Activated CD4-positive, alpha-beta memory T cell treated with anti-CD3 and anti-CD28 coated beads, Interleukin-2, amount 10 ng/mL, durations not matched to agents 7 days and 5 days (primary cell): Measurements from ENCODE around the gene SLC25A14. TPM values are rescaled to one million over a fixed set of nuclear protein-coding genes. Genes with fewer than 3 reads are reported as not detected.
"Not testable (repeated sequence)": the region's sequence is repeated elsewhere in the genome, so short reads cannot be mapped to it uniquely, and the experiment has no call there.

Experiments
- CTCF ChIA-PET: fragments of 350-600 bp; sonication (Branson Sonifier 250); formaldehyde crosslinking; loops from one replicate; lab custom pipeline; 2021; ENCODE audit warnings: antibody characterized with exemption, inconsistent platforms; lab: Charles Lee
- POLR2A ChIA-PET: fragments of 350-600 bp; sonication (Branson Sonifier 250); formaldehyde crosslinking; loops from one replicate; lab custom pipeline; 2021; ENCODE audit warnings: antibody characterized with exemption; lab: Charles Lee
- DNase-seq: peaks from one replicate; pipeline ENCODE4 v3.0.0-alpha.2; 2020
- H3K27ac Mint-ChIP-seq: one replicate; pipeline ENCODE4 v1.8.0; 2021; ENCODE audit warnings: mild to moderate bottlenecking, mixed read lengths
- H3K27me3 Mint-ChIP-seq: one replicate; pipeline ENCODE4 v1.8.0; 2021; ENCODE audit warnings: mixed read lengths
- H3K36me3 Mint-ChIP-seq: one replicate; pipeline ENCODE4 v1.8.0; 2021; ENCODE audit warnings: low read depth, mixed read lengths
- H3K4me1 Mint-ChIP-seq: one replicate; pipeline ENCODE4 v1.8.0; 2021; ENCODE audit warnings: mixed read lengths
- H3K4me3 Mint-ChIP-seq: one replicate; pipeline ENCODE4 v1.8.0; 2021; ENCODE audit warnings: mild to moderate bottlenecking, mixed read lengths
- H3K9me3 Mint-ChIP-seq: one replicate; pipeline ENCODE4 v1.8.0; 2021; ENCODE audit warnings: mixed read lengths
- total RNA-seq, 2 experiments: library from RNA; stranded (reverse); gene quantifications; one replicate each; pipeline ENCODE4 v1.2.3, GENCODE V29; 2021

Gene SLC25A14
- total RNA-seq, 2 experiments from 2014 or later, result 9.4 to 10.6 TPM

DNA sequence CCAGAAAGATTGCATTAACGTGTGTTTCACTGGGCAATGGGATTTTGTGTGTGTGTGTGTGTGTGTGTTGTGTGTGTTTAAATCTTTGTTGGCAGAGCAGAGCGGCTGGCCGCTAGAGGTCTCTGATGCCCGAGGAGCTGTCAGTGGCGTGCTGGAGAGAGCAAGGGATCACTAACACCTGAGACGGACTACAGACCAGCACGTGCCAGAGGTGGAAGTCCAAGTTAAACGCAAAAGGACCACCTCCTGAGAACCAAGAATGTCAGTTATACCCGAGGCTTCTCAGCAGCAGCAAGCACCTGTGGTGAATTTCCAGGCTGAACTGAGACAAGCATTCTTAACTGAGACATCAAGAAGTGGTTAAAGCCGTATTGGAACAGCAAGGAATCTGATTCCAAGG lies 9.0 kb upstream of the SLC25A14 start:
- POLR2A ChIA-PET, result interaction anchor here (1.6 kb wide), 1 partner anchor 10 kb away, joined by 3 read pairs; the partner anchor contains the start of gene SLC25A14
- Mint-ChIP-seq H3K27ac (no peak overlapping the region), H3K9me3 (no peaks in the 10 kb centered on the region), H3K36me3 (no peaks in the 10 kb centered on the region), H3K27me3 (peaks cover 15% of the 10 kb centered on the region), H3K4me3 (no peak overlapping the region), H3K4me1 (no peaks in the 10 kb centered on the region)
- peak; percentile 44 for DNase-seq
- CTCF ChIA-PET, result interaction anchor here (0.9 to 2.3 kb wide), 2 partner anchors 9 to 586 kb away, joined by 4 to 10 read pairs; partner anchors contain the start of gene SLC25A14

DNA sequence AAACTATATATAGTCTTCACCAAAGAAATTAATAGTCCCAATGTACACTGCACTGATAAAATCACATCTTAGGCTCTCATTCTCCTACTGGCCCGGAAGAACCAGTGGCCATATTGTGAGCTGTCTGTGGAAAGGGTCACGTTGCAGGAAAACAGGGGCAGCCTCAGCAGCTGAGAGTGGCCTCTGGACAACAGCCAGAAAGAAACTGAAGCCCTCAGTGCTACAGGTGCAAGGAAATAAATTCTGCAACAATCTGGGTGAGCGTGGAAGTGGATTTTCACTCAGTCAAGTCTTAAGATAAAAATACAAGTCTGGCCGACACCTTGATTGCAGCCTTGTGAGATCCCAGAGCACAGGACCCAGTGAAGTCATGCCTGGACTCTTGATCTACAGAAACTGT lies 3.2 kb upstream of the SLC25A14 start:
- no peak overlapping the region for H3K27ac Mint-ChIP-seq
- ChIA-PET POLR2A (no interaction called here), CTCF (no interaction called here)
- no peak for DNase-seq
- no peaks in the 10 kb centered on the region for H3K36me3 Mint-ChIP-seq
- no peak overlapping the region for H3K4me3 Mint-ChIP-seq
- H3K4me1 Mint-ChIP-seq, result peaks cover 23% of the 10 kb centered on the region
- no peaks in the 10 kb centered on the region for H3K9me3 Mint-ChIP-seq
- H3K27me3 Mint-ChIP-seq, result peaks cover 2% of the 10 kb centered on the region

DNA sequence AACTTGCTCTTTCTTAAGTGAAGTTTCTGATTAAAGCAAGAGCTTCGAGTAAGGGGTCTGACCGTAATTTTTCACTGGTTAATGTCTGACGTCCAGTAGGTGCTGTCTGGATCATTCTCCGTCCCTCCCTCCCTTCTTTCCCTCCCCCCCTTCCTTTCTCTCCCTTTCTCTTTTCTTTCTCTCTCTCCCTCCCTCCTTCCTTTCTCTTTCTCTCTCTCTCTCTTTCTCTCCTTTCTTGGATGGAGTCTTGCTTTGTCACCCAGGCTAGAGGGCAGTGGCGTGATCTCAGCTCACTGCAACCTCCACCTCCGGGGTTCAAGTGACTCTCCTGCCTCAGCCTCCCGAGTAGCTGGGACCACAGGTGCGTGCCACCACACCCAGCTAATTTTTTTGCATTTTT lies 850 bp upstream of the SLC25A14 start:
- H3K36me3 Mint-ChIP-seq, H3K27ac Mint-ChIP-seq, H3K9me3 Mint-ChIP-seq, DNase-seq, CTCF ChIA-PET, H3K27me3 Mint-ChIP-seq: not testable (repeated sequence)
- Mint-ChIP-seq H3K4me1 (peaks cover 23% of the 10 kb centered on the region), H3K4me3 (peak overlapping the region; percentile 87)
- POLR2A ChIA-PET, result interaction anchor here (1.0 to 2.6 kb wide), 3 partner anchors 63 to 72 kb away, joined by 3 to 11 read pairs (median 9); partner anchors contain the start of genes RBMX2 and ZNF280C

DNA sequence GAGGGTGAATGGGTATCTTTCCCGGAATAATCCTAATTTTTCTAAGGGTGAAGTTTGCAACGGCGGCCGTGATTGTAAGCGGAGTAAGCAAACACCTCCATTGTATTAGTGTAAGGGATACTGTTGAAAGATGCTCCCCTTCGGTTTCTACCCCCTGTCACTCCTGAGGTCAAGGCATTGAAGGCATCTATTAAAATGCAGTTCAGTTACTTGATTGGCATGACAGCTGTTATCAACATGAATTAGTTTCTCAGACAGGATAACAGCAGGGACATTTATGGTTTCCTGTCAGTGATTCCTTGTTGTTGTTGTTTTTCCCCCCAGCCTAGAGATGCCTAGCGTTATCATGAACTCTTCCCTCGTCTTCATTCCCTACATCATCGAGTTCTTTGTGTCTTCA lies 552 bp downstream of the SLC25A14 start:
- Mint-ChIP-seq H3K27me3 (no peaks in the 10 kb centered on the region), H3K27ac (peak overlapping the region; percentile 41), H3K36me3 (no peaks in the 10 kb centered on the region), H3K9me3 (no peaks in the 10 kb centered on the region), H3K4me3 (peak overlapping the region; percentile 87), H3K4me1 (peaks cover 23% of the 10 kb centered on the region)
- CTCF ChIA-PET, result interaction anchor here (1.0 kb wide), 2 partner anchors 10 to 105 kb away, joined by 3 to 4 read pairs; no protein-coding TSS in a partner anchor
- POLR2A ChIA-PET, result interaction anchor here (1.1 to 2.6 kb wide), 4 partner anchors 9 to 84 kb away, joined by 3 to 11 read pairs (median 6); partner anchors contain the start of genes RBMX2 and ZNF280C
- no peak for DNase-seq

DNA sequence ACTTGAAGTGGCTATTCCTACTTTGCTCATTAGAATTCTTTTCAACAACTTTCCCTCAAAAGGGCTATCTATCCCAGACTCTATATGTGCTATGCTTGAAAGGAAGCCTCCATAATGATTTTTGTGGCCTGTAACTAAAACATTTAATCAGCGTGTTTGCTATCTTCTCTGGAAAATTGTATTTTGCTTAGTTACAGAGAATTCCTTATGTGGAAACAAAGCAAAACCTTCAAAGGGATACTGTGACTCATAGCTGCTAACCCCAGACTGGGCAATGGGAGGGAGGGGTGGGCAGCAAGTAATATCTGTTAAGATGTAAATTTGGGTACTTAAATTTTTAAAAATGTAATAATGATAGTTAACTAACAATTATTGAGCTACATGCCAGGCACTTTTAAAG lies 3.7 kb downstream of the SLC25A14 start:
- ChIA-PET CTCF (no interaction called here), POLR2A (no interaction called here)
- H3K4me1 Mint-ChIP-seq, result peaks cover 23% of the 10 kb centered on the region
- no peak overlapping the region for H3K4me3 Mint-ChIP-seq
- H3K27me3 Mint-ChIP-seq, result no peaks in the 10 kb centered on the region
- no peaks in the 10 kb centered on the region for H3K9me3 Mint-ChIP-seq
- H3K27ac Mint-ChIP-seq, result no peak overlapping the region
- H3K36me3 Mint-ChIP-seq, result no peaks in the 10 kb centered on the region
- no peak for DNase-seq

DNA sequence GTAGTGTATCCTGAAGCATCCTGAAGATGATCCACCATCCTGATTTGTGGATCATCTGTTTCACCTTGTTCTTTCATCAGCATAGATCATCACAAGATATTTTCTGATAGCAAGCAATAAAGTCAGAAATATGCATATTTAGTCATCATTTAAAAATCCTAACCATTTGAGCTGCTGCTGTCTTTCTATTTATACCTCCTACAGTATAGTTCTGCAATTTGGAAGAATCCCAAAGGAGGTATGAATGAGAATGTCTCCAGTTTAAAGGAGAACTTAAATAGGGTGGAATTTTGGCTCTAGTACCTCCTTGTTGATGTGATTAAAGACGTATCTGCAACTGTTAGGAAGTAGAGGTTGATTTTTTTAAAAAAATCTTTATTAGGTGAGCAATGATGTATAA lies 7.6 kb downstream of the SLC25A14 start:
- ChIA-PET CTCF (no interaction called here), POLR2A (no interaction called here)
- DNase-seq, result no peak
- H3K36me3 Mint-ChIP-seq, result peaks cover 6% of the 10 kb centered on the region
- H3K4me3 Mint-ChIP-seq, result no peak overlapping the region
- no peaks in the 10 kb centered on the region for H3K9me3 Mint-ChIP-seq
- no peak overlapping the region for H3K27ac Mint-ChIP-seq
- H3K27me3 Mint-ChIP-seq, result no peaks in the 10 kb centered on the region
- no peaks in the 10 kb centered on the region for H3K4me1 Mint-ChIP-seq

DNA sequence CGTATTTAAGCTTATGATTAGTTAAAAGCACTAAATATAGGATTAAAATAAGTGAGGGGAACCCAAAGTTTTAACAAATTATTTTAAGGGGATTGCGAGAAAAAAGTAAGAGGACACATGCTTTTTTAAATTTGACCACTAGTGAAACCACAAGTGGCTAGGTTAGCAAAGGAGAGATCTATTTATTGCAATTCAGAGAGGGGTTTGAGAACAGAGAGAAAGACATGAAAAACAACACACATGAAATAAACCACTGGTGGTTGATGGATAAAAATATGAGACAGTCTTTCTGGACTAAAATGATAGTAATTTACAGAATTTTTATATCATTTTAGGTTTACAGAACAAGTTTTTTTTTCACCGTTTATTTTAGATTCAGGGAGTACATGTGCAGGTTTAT lies 11.8 kb downstream of the SLC25A14 start:
- H3K4me3 Mint-ChIP-seq, result no peak overlapping the region
- no peaks in the 10 kb centered on the region for H3K27me3 Mint-ChIP-seq
- H3K9me3 Mint-ChIP-seq, result no peaks in the 10 kb centered on the region
- H3K4me1 Mint-ChIP-seq, result no peaks in the 10 kb centered on the region
- POLR2A ChIA-PET, result no interaction called here
- no peak overlapping the region for H3K27ac Mint-ChIP-seq
- H3K36me3 Mint-ChIP-seq, result peaks cover 11% of the 10 kb centered on the region
- no peak for DNase-seq
- CTCF ChIA-PET, result no interaction called here

DNA sequence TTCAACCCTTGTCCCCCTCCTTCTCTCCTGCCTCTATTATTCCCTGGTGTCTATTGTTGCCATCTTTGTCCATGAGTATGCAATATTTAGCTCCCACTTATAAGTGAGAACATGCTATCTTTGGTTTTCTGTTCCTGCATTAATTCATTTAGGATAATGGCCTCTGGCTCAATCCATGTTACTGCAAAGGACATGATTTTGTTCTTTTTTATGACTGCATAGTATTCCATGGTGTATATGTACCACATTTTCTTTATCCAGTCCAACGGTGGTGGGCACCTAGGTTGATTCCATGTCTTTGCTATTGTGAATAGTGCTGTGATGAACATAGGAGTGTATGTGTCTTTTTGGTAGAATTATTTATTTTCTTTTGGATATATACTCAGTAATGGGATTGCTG lies 12.3 kb downstream of the SLC25A14 start:
- CTCF ChIA-PET, DNase-seq, H3K9me3 Mint-ChIP-seq, H3K4me1 Mint-ChIP-seq, H3K4me3 Mint-ChIP-seq, H3K27ac Mint-ChIP-seq, POLR2A ChIA-PET, H3K27me3 Mint-ChIP-seq: not testable (repeated sequence)
- peaks cover 11% of the 10 kb centered on the region for H3K36me3 Mint-ChIP-seq

DNA sequence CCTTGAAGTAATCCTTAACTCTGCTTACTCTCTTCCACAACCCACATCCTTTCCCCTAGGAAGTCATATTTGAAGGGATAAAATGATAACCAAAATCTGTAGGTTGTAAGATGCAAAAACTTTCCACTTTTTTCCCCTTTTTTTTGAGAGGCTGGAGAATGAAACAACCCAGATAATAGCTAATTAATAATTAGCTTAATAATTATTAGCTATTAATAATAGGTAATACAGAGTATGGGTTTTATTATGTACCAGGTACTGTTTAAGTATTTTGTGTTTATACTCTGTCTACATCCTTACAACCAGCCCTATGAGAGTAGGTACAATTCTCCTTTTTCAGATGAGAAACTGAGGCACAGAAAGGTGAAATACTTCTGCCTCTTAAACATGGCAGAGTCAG lies 36.4 kb downstream of the SLC25A14 start:
- no peaks in the 10 kb centered on the region for H3K9me3 Mint-ChIP-seq
- H3K27me3 Mint-ChIP-seq, result no peaks in the 10 kb centered on the region
- CTCF ChIA-PET, result no interaction called here
- POLR2A ChIA-PET, result no interaction called here
- DNase-seq, result no peak
- H3K27ac Mint-ChIP-seq, result no peak overlapping the region
- peaks cover 4% of the 10 kb centered on the region for H3K36me3 Mint-ChIP-seq
- H3K4me1 Mint-ChIP-seq, result no peaks in the 10 kb centered on the region
- no peak overlapping the region for H3K4me3 Mint-ChIP-seq

DNA sequence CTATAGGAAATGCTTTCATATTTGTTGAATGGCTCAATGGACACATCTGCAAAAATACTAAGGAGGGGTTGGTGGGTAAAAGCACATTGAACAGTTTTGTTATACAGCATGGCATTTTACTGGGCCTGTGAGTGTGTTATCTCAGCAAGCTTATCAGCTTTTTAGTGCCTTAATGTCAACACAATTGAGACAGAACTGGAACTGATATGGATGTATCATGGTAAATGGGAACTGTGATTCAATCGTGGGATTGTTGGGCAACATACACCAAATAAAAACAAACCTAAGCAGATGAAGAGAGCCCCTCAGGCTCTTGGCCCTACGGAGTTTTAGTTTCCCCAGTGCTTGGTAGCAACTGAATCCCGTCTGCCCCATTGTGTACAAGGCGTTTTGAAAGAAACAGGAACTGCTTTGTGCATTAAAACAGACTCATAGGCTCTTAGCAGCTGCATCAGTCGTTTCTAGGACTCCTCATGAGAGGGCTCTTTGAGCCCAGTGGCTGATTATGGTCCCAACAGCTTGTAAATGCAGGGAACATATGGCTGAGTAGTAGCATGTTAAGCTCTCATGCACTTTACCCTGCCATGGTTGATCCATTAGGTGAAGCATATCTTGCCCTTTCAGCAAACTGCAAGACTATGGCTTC lies 38.4 kb downstream of the SLC25A14 start:
- no peak overlapping the region for H3K27ac Mint-ChIP-seq
- no peak overlapping the region for H3K4me3 Mint-ChIP-seq
- H3K27me3 Mint-ChIP-seq, result peaks cover 3% of the 10 kb centered on the region
- no peak for DNase-seq
- H3K4me1 Mint-ChIP-seq, result no peaks in the 10 kb centered on the region
- no peaks in the 10 kb centered on the region for H3K9me3 Mint-ChIP-seq
- ChIA-PET POLR2A (no interaction called here), CTCF (interaction anchor here (0.6 kb wide), 1 partner anchor 200 kb away, joined by 4 read pairs; no protein-coding TSS in a partner anchor)
- H3K36me3 Mint-ChIP-seq, result no peaks in the 10 kb centered on the region

DNA sequence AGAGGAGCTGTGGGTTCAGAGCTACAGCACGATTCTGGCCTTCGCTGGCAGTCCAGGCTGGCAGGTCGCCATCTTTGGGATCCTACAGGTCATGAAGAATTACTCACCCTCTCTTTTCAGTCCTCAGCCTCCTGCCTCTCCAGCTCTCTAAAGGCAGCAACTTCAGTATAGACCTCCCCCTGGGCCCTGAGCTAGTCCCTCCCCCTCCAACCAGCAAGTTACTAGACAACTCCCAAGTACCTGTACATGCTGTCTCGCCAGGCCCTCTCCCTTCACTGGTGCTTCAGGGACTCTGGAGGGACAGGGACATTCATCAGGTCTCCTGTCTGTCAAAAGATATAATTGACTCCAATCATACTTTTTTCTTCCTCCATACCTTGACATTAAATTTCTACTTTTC lies 45.8 kb downstream of the SLC25A14 start, which contains the start of gene GPR119:
GPR119 (minus strand) TSS at position 155 of the 400 bp plus-strand sequence. CDS start 227 bp downstream, outside the sequence.
- H3K9me3 Mint-ChIP-seq, result no peaks in the 10 kb centered on the region
- ChIA-PET POLR2A (no interaction called here), CTCF (no interaction called here)
- H3K4me1 Mint-ChIP-seq, result no peaks in the 10 kb centered on the region
- H3K27ac Mint-ChIP-seq, result no peak within 1 kb of the TSS
- H3K4me3 Mint-ChIP-seq, result no peak within 1 kb of the TSS
- peaks cover 3% of the 10 kb centered on the region for H3K27me3 Mint-ChIP-seq
- H3K36me3 Mint-ChIP-seq, result no peaks in the 10 kb centered on the region
- DNase-seq, result no peak

DNA sequence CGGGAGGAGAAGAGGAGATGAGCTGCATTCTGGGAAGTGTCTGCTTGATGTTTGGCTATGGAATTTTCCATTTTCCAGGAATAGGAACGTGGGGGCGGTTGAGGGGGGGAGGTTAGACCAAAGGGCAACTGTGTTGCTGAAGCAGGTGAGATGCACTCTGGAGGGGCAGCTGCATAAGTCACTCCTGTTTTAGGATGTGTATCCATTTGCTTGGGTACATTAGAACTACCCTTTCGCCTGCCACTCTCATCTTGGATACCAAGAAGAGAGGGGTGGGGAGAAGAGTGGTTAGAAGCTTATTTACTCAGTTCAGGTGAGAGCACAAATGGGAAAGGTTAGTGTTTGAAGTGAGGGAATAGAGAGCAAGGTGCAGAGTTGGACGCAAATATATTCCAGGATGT lies 46.7 kb downstream of the SLC25A14 start:
- ChIA-PET POLR2A (no interaction called here), CTCF (no interaction called here)
- DNase-seq, result no peak
- Mint-ChIP-seq H3K27me3 (peaks cover 3% of the 10 kb centered on the region), H3K9me3 (no peaks in the 10 kb centered on the region), H3K4me1 (no peaks in the 10 kb centered on the region), H3K4me3 (no peak overlapping the region), H3K36me3 (no peaks in the 10 kb centered on the region), H3K27ac (no peak overlapping the region)

DNA sequence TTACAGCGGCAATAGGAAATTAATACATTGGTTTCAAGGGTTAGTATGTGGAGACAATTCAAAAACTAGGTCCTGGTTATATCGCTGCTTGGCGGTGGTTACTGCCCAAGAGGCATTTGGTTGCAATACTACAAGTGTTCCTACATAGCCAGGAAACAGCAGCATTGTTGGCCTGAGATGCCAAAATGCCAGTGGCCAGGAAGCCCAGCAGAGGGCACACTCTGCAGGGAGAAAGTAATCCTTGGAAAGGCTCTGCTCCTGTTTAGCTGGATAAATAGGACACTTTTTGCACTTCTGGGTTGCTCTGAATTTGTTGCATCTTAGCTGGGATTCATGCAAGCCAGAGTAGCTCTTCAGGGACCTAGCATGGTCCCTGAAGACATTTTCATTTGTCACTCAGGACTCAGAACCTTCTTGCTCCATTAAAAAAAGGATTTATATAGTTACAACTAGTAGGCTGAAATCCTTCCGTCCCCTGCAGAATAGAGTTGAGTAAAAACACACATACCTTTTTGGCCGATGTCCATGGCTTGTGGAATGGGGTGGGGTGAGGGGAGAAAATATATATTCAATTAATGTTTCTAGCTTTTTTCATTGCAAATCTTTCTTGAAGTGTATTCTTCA lies 53.8 kb downstream of the SLC25A14 start:
- no peak overlapping the region for H3K4me3 Mint-ChIP-seq
- H3K27ac Mint-ChIP-seq, result no peak overlapping the region
- ChIA-PET POLR2A (interaction anchor here (1.2 kb wide), 1 partner anchor 9 kb away, joined by 3 read pairs; no protein-coding TSS in a partner anchor), CTCF (no interaction called here)
- no peaks in the 10 kb centered on the region for H3K4me1 Mint-ChIP-seq
- H3K36me3 Mint-ChIP-seq, result no peaks in the 10 kb centered on the region
- no peak for DNase-seq
- no peaks in the 10 kb centered on the region for H3K9me3 Mint-ChIP-seq
- peaks cover 6% of the 10 kb centered on the region for H3K27me3 Mint-ChIP-seq
